Astrocyte of the cerebellum (primary cell): ENCODE results near the gene PSIP1.
"Not testable (repeated sequence)": the region's sequence is repeated elsewhere in the genome, so short reads cannot be mapped to it uniquely, and the experiment has no call there.

Source experiments
- DNase-seq: peaks from one replicate; pipeline ENCODE4 v3.0.0-alpha.2; 2011; ENCODE audit warnings: low read depth
- H3K4me3 ChIP-seq: 2 replicates; pipeline ENCODE4 v1.5.1; 2011; ENCODE audit warnings: mild to moderate bottlenecking, low read depth, low read length, moderate library complexity
- CTCF ChIP-seq: IDR thresholded peaks from 2 replicates; pipeline ENCODE4 v1.5.1; 2012; ENCODE audit warnings: low read length, low read depth, moderate library complexity, mild to moderate bottlenecking; ENCODE audit errors: missing control alignments
- in situ Hi-C: cut with HindIII; loops from 2 replicates; pipeline ENCODE4 v1.10.0; 2017; ENCODE audit warnings: low sequenced_read_pairs

PSIP1 gene

GRCh38 chr9:15469862-15470261 lies 40.9 kb downstream of the PSIP1 start:
- H3K4me3 ChIP-seq = no peak overlapping the region
- in situ Hi-C loops = no loop called here
- no peak for DNase-seq
- no peak for TF ChIP-seq CTCF

- no peak for TF ChIP-seq CTCF
- no peak overlapping the region for H3K4me3 ChIP-seq
- in situ Hi-C loops = no loop called here
- no peak for DNase-seq
Observed at GRCh38 chr9:15469406-15469805, 41.4 kb downstream of the PSIP1 start.

GRCh38 chr9:15468145-15468544 lies 42.6 kb downstream of the PSIP1 start:
- H3K4me3 ChIP-seq = no peak overlapping the region
- no peak for TF ChIP-seq CTCF
- in situ Hi-C loops = no loop called here
- DNase-seq = no peak

GRCh38 chr9:15461601-15462000 lies 49.2 kb downstream of the PSIP1 start:
- in situ Hi-C loops = no loop called here
- no peak for TF ChIP-seq CTCF
- H3K4me3 ChIP-seq = no peak overlapping the region
- DNase-seq = no peak

- no peak for TF ChIP-seq CTCF
- in situ Hi-C loops = no loop called here
- no peak for DNase-seq
- no peak overlapping the region for H3K4me3 ChIP-seq
Observed at GRCh38 chr9:15461056-15461455, 49.7 kb downstream of the PSIP1 start.

- DNase-seq = no peak
- no peak overlapping the region for H3K4me3 ChIP-seq
- in situ Hi-C loops = no loop called here
- TF ChIP-seq CTCF = no peak
Observed at GRCh38 chr9:15453956-15454355, 56.8 kb downstream of the PSIP1 start.

- H3K4me3 ChIP-seq = no peak overlapping the region
- in situ Hi-C loops = no loop called here
Observed at GRCh38 chr9:15444141-15444540, 66.6 kb downstream of the PSIP1 start.

GRCh38 chr9:15442264-15442663 lies 68.5 kb downstream of the PSIP1 start:
- H3K4me3 ChIP-seq, DNase-seq, in situ Hi-C loops: not testable (repeated sequence)

More at GRCh38 chr9:15444141-15444540, 66.6 kb downstream of the PSIP1 start:
- TF ChIP-seq CTCF = no peak
- DNase-seq = no peak

GRCh38 chr9:15441841-15442240 lies 68.9 kb downstream of the PSIP1 start:
- DNase-seq, in situ Hi-C loops, H3K4me3 ChIP-seq: not testable (repeated sequence)
